HG02678 (cell line): ENCODE measurements around the gene JAZF1.

Experiments
- ATAC-seq: cut with Tn5 transposase; IDR thresholded peaks from one replicate; pipeline ENCODE4 v1.9.1; 2021; ENCODE audit warnings: mild to moderate bottlenecking, moderate library complexity; ENCODE audit not compliant: unreplicated experiment

Gene JAZF1

DNA sequence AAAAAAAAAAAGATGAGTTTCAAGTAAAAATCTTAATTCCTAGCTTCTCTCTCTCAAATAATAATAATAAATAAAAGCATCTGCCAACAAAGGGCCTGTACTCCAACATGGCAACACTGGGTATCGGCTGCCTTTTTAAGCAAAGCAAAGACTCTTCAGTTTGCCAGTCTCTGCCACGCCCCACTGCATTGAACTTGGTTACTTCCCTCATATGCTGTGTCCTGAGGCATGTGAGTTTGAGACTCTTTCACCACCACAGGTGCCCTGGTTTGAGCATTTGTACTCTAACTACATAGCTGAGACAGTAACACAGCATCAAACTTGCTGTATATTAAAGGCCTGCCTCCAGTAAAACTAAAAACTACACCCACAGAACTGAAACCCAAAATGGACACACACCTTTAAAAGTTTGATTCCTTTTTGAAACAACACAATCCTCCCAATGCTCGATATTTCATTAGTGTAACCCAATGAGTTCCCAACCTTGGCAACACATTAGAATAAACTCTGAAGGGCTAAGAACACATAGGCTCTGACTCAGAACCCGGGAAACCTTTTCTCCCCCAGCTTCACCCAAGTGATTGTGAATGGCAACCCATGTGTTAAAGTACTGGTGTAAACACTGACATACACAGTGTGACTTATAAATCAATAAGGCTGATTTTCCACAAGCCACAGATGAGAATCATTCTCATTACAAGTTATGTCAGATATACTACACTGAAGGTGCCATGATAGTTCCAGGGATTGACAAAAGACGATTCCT, 12.0 kb downstream of the JAZF1 start:
- ATAC-seq = no peak

DNA sequence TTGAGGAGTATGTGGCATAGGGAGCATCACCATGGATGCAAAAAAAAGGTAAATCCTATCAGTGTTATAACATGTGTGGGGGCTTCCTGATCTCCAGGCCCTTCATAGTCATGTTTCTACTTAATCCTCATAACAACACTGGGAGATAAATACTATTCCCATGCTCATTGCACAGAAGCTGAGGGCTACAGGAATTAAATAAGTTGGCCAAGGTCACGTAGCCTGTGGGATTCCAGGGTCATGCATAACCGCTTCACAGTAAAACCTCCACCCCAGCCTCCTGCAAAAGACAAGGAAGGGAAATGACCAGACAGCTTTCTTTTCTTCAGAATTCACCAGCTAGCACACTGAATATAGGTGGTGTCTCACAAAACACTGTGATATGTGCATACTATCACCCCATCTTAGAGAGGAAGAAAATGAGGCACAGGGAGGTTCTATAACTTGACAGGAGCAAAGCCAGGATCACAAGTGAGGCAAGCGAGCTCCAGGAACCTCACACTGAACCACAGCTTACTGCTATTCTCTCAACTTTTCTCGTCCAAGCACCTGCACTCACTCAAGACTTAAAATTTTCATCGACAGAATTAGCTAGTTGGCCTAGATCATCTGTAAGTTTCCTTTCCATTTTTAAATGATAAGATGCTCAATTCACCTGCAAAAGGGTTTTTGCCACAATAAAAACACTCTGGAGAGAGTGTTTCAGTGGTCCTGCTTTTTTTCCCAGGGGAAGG, 13.4 kb downstream of the JAZF1 start:
- ATAC-seq = no peak

DNA sequence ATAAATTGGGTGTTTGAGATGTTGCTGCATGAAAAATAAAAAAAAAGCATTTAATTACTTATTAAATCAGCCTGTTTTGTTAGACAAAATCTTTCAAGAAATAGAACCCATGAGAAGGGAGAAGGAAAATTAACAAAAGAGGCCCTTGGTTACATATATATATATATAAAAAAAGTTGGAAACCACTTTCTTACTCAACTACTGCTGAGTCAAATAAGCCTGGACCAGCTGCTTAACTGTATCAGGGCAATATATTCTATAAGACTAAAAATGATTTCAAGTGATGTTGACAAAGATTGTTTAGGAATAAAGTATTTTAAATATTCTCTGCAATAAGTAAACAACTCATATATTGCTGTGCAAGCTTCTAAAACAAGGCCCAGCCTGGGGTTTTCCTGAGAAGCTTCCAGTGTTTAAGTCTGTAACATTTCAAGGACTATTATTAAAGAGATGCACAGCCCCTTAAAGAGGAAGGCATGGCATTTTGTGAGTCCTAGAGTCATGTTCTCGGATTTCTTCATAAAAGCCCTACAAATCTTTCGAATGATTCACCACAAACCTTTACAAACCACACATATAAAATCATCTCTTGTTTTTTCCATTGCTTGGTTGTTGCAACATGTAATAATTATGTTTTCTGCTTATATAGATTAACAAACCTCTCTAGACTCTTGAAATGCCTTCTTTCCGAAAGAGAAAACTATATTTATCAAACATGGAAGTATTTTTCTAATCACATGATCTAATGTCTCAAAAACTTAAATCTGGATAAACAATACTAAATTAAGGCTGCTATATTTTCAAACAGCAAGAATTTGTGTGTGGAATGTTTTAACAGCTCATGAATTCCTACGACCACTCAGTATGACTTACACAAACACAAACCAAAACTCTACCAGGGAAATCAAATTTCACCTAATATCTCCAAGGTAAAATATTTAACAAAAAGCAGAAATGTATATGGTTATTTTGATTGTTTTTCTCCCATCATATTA, 14.3 kb downstream of the JAZF1 start:
- no peak for ATAC-seq

DNA sequence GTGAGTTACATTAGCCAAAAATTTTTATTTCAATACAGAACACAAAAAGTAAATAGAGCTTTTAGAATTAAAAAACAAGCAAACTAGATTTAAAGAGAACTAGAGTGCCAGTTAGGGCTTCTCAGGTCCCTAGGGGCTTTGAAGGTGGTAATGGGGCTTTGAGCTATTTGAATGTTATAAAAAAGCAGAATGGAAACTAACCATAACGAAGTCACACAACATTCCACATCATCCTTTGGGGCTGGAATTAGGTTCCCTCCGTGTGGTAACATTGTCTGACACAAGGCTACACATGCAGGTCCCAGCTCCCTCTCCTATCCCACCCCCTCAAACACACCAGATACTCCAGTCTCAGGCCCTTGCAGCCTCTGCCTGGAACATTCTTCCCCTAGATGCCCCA, 15.3 kb downstream of the JAZF1 start:
- no peak for ATAC-seq

GRCh38 chr7:28163949-28164348, 16.6 kb downstream of the JAZF1 start:
- no peak for ATAC-seq

GRCh38 chr7:28161331-28161730, 19.3 kb downstream of the JAZF1 start:
- no peak for ATAC-seq

DNA sequence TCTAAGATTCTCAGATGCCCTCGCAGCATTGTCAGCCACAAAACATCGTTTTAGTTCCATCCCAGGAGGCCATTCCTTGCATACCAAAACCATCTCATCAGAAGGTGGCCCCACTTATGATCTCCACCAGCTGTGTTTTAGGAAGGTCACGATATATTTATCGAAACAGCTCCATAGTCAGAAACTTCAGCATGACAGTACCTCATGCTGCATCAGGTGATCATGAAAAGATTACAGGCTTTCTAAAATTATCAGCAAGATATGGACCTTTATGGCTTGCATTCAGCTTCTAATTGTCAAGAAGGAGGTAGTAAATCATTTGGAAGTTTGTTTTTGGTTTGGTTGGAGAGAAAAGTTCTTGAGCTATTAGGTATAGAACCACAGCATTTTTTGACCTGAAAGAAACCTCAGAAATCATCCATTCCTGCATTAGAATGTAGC, 20.0 kb downstream of the JAZF1 start:
- ATAC-seq = no peak

GRCh38 chr7:28157831-28158416, 22.7 kb downstream of the JAZF1 start:
- no peak for ATAC-seq

GRCh38 chr7:28157076-28157745, 23.4 kb downstream of the JAZF1 start:
- no peak for ATAC-seq

- ATAC-seq = no peak
These were observed 24.2 kb downstream of the JAZF1 start for GRCh38 chr7:28156401-28156800.

- ATAC-seq = no peak
These were observed 24.6 kb downstream of the JAZF1 start for GRCh38 chr7:28155964-28156363.

GRCh38 chr7:28155019-28155660, 25.5 kb downstream of the JAZF1 start:
- ATAC-seq = peak; percentile 89

- ATAC-seq = no peak
These were observed 28.0 kb downstream of the JAZF1 start for GRCh38 chr7:28152594-28152993.

DNA sequence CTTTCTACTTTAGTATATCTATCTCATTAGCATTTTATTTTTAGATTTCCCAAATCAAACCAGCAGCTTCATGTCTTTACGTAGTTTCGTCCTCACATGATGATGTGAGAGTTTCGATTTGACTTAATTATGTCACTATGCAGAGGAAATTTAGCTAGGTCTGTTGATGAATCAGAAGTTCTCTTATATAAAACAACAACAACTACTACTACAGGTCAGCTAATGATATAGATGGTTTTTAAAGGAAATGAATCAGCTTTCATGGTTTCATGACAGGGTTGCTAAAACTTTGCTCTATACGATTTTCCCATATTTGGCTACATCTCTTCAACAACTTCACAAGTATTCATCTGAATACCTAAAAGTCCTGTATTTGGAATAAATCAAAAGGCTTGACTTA, 28.6 kb downstream of the JAZF1 start:
- ATAC-seq = no peak

- ATAC-seq = peak; percentile 54
These were observed 31.1 kb downstream of the JAZF1 start for GRCh38 chr7:28149291-28150101.

- ATAC-seq = no peak
These were observed 34.7 kb downstream of the JAZF1 start for GRCh38 chr7:28145931-28146330.

DNA sequence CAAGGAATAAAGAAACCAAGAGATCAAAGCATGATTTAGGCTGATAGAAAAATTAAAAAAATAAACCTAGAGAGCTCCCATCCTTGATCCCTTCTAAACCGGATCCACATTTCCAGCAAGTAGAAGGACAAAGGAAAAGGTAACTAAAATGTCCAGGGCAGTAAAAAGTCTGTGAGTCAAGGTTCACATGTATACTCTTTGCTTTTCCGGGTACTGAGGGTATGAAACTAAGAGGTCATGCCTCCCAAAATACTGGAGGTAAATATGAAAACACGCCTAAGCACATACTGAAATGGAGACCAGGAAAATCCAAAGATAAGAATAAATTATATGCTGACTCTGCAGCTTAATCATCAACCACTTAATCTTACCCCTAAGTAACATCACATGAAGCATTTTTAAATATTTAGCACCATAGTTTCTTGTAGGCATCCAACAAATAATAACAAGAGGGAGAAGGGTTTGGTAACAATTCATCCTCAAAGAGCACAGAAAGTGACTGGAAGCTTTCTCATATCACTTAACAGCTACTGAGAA, 35.4 kb downstream of the JAZF1 start:
- ATAC-seq = no peak

- ATAC-seq = no peak
These were observed 36.3 kb downstream of the JAZF1 start for GRCh38 chr7:28144266-28144665.

DNA sequence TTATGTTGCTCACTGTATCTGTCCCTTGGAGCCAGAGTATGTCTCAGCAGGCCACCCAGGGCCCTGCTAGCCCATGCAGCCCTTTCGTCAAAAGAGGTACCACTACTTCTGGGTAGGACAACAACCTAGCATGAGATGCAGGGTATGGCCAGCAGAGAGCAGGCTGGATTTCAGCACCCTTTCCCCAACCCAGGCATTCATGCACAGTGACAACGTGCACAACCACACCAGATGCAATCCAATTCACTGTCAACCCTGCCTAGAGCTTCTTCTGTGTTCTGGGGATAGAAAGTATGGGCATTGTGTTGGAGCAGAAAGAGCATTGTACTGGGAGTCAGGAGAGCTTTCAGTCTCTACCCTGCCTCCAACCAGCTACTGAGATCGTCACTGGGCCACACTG, 37.9 kb downstream of the JAZF1 start:
- ATAC-seq = no peak
